Stimulated activated CD8-positive, alpha-beta memory T cell treated with anti-CD3 and anti-CD28 coated beads, Interleukin-15, amount 100 ng/mL, for 24 hours (primary cell): ENCODE results near the gene ATF5.
"Not testable (repeated sequence)": the region's sequence is repeated elsewhere in the genome, so short reads cannot be mapped to it uniquely, and the experiment has no call there.

Source experiments
- DNase-seq: peaks from one replicate; pipeline ENCODE4 v3.0.0-alpha.2; 2020; ENCODE audit warnings: low read depth

ATF5 gene

GRCh38 chr19:49923055-49924003 lies 5.7 kb upstream of the ATF5 start:
- DNase-seq = no peak

- no peak for DNase-seq
Measured at GRCh38 chr19:49924004-49924880, 4.8 kb upstream of the ATF5 start.

GRCh38 chr19:49924881-49925210 lies 4.2 kb upstream of the ATF5 start:
- DNase-seq = not testable (repeated sequence)

- DNase-seq = no peak
Measured at GRCh38 chr19:49925486-49925885, 3.5 kb upstream of the ATF5 start.

- no peak for DNase-seq
Measured at GRCh38 chr19:49926515-49926914, 2.5 kb upstream of the ATF5 start.

- no peak for DNase-seq
Measured at GRCh38 chr19:49927526-49928264, 1.3 kb upstream of the ATF5 start.

GRCh38 chr19:49929611-49930482 lies 842 bp downstream of the ATF5 start:
- peak; percentile 69 for DNase-seq

GRCh38 chr19:49930483-49931011 lies 1.5 kb downstream of the ATF5 start:
- no peak for DNase-seq

- no peak for DNase-seq
Measured at GRCh38 chr19:49931293-49932040, 2.5 kb downstream of the ATF5 start.

- no peak for DNase-seq
Measured at GRCh38 chr19:49932041-49932451, 3.0 kb downstream of the ATF5 start.

GRCh38 chr19:49932731-49933131 lies 3.7 kb downstream of the ATF5 start:
- DNase-seq = no peak

GRCh38 chr19:49933643-49934042 lies 4.6 kb downstream of the ATF5 start:
- DNase-seq = no peak

- no peak for DNase-seq
Measured at GRCh38 chr19:49936549-49936948, 7.5 kb downstream of the ATF5 start.

- peak; percentile 78 for DNase-seq
Measured at GRCh38 chr19:49937750-49938381, 8.9 kb downstream of the ATF5 start.

- no peak for DNase-seq
Measured at GRCh38 chr19:49938662-49939061, 9.7 kb downstream of the ATF5 start.

GRCh38 chr19:49939721-49940481 lies 10.9 kb downstream of the ATF5 start:
- DNase-seq = no peak

- DNase-seq = no peak
Measured at GRCh38 chr19:49940482-49940791, 11.4 kb downstream of the ATF5 start.

GRCh38 chr19:49944567-49944966 lies 15.6 kb downstream of the ATF5 start:
- DNase-seq = not testable (repeated sequence)

GRCh38 chr19:49946415-49946814 lies 17.4 kb downstream of the ATF5 start:
- DNase-seq = no peak
